Measurements from ENCODE around the gene SPRR2F. TPM values are rescaled to one million over a fixed set of nuclear protein-coding genes. Genes with fewer than 3 reads are reported as not detected.
"Not testable (repeated sequence)": the region's sequence is repeated elsewhere in the genome, so short reads cannot be mapped to it uniquely, and the experiment has no call there.

The SPRR2F gene
- total RNA-seq, 2 donors from 2014 or later = not detected

DNA sequence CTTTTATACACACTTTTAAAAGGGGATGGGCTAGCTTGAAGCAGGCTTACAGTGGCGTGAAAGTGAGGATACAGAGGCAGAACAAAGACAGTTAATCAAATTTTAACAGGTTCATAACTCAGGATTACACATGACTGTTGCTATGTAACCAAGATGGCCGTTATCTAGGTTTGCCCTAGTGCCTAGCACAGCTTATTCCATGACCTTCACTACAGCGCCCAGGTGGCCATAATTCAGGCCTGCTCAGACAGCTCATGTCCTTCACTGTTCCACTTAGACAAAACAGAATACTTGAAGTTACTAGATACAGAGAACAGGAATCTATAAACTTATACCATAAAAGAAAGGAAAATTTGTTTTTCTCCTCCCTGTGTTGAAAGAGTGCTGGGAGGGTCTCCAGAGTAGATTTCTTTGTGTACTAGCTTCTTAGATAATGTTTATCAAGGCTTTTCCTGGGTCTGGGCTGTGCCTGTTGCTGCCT is 6.2 kb upstream of the SPRR2F start:
- H3K4me3 Mint-ChIP-seq = no peak overlapping the region
- no peaks in the 10 kb centered on the region for H3K4me1 Mint-ChIP-seq (ENCODE audit: low read depth in 2 of 2)
- H3K27ac Mint-ChIP-seq = no peak overlapping the region
- DNase-seq (ENCODE audit: low spot score) (no peak), ATAC-seq (no peak)
- no peaks in the 10 kb centered on the region for H3K9me3 Mint-ChIP-seq
- peaks cover 31 to 41% of the 10 kb centered on the region in 2 donors for H3K27me3 Mint-ChIP-seq
- H3K36me3 Mint-ChIP-seq = no peaks in the 10 kb centered on the region

DNA sequence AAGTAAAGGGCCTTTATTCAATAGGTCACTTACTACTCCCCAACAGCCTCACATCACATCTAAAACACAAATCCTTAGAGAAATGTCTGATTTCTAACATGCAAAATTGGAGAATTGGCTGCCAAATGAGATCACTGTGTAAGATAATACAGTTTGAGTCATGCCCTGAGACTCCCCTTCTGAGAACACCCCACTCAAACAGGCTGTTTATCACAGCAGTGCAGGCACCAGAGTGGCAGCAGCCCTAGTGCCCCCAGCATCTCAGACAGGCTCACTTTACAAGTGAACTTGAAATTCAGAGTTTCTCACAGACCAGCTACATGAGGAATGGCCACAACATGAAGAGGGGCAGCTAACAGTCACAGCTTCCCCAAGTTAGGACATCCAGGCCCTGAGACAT is 1.9 kb upstream of the SPRR2F start:
- peaks cover 32 to 45% of the 10 kb centered on the region in 2 donors for H3K27me3 Mint-ChIP-seq
- not testable (repeated sequence) for H3K9me3 Mint-ChIP-seq; H3K27ac Mint-ChIP-seq; H3K4me1 Mint-ChIP-seq (ENCODE audit: low read depth in 2 of 2); H3K36me3 Mint-ChIP-seq; H3K4me3 Mint-ChIP-seq; ATAC-seq; DNase-seq (ENCODE audit: low spot score)

DNA sequence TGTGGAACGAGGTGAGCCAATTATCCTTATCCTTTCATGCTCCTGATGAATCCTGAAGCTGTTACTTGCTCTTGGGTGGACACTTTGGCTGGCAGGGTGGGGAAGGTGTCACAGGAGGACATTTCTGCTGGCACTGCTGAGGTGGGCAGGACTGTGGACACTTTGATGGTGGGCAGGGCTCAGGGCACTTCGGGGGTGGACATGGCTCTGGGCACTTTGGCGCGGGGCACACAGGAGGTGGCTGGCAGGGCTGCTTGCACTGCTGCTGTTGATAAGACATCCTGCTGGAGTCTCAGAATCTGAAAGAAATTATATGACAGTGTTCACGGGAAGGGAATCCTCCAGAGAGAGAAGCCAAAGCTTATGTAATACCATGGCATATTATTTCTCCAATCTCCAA is 862 bp downstream of the SPRR2F start:
- H3K36me3 Mint-ChIP-seq; H3K9me3 Mint-ChIP-seq; ATAC-seq; H3K4me1 Mint-ChIP-seq (ENCODE audit: low read depth in 2 of 2); H3K27ac Mint-ChIP-seq; H3K4me3 Mint-ChIP-seq; DNase-seq (ENCODE audit: low spot score): not testable (repeated sequence)
- peaks cover 23 to 43% of the 10 kb centered on the region in 2 donors for H3K27me3 Mint-ChIP-seq

DNA sequence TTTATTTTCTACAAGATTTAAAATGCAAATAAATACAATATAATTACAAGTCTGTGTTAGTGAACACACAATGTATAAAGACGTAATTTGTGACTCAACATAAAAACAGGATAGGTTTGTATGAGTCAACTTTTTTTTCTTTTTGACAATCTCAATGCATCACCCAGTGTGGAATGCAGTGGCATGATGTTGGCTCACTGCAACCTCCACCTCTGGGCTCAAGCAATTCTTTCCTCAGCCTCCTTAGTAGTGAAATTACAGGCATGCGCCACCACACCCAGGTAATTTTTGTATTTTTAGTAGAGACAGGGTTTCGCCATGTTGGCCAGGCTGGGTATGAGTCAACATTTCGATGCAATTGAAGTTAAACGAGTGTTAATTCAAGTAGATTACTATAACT is 13.1 kb downstream of the SPRR2F start:
- no peaks in the 10 kb centered on the region for H3K36me3 Mint-ChIP-seq
- H3K27me3 Mint-ChIP-seq = peaks cover 30 to 38% of the 10 kb centered on the region in 2 donors
- H3K4me3 Mint-ChIP-seq = no peak overlapping the region
- no peak overlapping the region for H3K27ac Mint-ChIP-seq
- H3K9me3 Mint-ChIP-seq = no peaks in the 10 kb centered on the region
- no peak for ATAC-seq
- no peaks in the 10 kb centered on the region for H3K4me1 Mint-ChIP-seq (ENCODE audit: low read depth in 2 of 2)
- no peak for DNase-seq (ENCODE audit: low spot score)

DNA sequence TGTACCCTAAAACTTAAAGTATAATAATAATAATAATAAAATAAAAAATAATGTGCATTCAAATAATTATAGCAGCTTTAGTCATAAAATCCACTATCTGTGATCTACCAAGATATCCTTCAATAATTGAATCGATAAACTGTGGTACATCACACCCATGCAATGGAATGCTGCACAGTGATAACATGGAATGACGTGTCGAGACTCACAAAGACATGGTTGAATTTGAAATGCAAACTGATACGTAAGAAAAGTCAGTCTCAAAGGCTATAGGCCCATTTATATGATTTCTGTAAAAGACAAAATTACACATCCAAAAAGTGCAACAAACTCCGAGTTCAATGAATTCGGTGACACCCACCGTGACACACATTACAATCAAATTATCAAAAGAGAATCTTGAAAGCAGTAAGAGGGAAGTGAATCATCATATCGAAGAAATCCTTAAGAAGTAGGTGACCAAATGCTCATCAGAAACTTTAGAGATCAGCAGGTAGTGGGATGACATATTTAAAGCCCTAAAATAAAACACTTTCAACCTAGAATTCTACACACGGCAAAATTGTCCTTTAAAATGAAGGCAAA is 13.8 kb downstream of the SPRR2F start:
- Mint-ChIP-seq H3K4me3 (no peak overlapping the region), H3K4me1 (ENCODE audit: low read depth in 2 of 2) (no peaks in the 10 kb centered on the region), H3K9me3 (no peaks in the 10 kb centered on the region), H3K27me3 (peaks cover 30 to 42% of the 10 kb centered on the region in 2 donors), H3K36me3 (no peaks in the 10 kb centered on the region), H3K27ac (no peak overlapping the region)
- ATAC-seq (no peak), DNase-seq (ENCODE audit: low spot score) (no peak)

DNA sequence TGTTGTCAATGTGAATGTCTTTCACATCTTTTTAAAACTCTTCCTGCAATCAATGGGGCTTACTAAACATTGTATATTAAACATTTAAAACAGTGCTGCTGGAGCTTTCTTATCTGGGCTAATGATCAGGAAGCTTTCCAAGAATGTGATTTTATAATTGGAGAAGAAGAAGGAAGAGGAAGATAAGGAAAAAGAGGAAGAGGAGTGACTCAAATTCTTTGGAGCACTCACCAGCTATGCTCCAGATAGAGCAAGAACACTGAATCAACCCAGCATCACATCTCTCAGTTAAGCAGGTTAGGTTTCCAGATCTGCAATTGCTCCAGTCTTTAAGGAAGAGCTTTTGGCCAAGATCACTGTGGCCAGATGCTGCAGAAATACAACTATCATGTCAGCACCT is 17.6 kb downstream of the SPRR2F start:
- Mint-ChIP-seq H3K4me3 (no peak overlapping the region), H3K4me1 (ENCODE audit: low read depth in 2 of 2) (no peaks in the 10 kb centered on the region), H3K27me3 (peaks cover 24 to 36% of the 10 kb centered on the region in 2 donors), H3K36me3 (no peaks in the 10 kb centered on the region), H3K27ac (no peak overlapping the region), H3K9me3 (no peaks in the 10 kb centered on the region)
- no peak for ATAC-seq
- DNase-seq (ENCODE audit: low spot score) = no peak

DNA sequence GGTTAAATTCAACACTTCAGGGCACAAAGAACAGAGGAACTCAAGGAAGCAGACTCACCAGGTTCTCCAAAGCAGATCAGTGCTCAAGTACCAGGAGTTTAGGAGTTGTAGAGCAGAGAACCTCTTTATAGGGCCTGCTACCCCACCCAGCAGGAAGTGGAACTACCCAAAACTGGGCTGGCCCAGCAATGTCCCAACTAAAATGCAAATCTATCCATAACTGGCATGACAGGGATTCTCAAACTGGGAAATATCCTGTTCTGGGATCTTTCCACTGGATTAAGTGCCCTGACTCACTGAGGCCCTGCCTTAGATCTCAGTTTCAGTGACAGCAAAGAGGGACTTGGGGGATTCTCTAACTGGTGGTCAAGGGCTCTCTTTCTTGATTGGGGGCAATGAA is 18.9 kb downstream of the SPRR2F start, which contains the start of gene SPRR2E:
TSS of gene SPRR2E (minus strand) at position 101 of the 400 bp plus-strand sequence. CDS start 775 bp downstream, outside the sequence.
- H3K27me3 Mint-ChIP-seq = peaks cover 21 to 35% of the 10 kb centered on the region in 2 donors
- H3K9me3 Mint-ChIP-seq = no peaks in the 10 kb centered on the region
- no peaks in the 10 kb centered on the region for H3K36me3 Mint-ChIP-seq
- ATAC-seq (no peak), DNase-seq (ENCODE audit: low spot score) (no peak)
- no peaks in the 10 kb centered on the region for H3K4me1 Mint-ChIP-seq (ENCODE audit: low read depth in 2 of 2)
- no peak within 1 kb of the TSS for H3K4me3 Mint-ChIP-seq
- H3K27ac Mint-ChIP-seq = no peak within 1 kb of the TSS

DNA sequence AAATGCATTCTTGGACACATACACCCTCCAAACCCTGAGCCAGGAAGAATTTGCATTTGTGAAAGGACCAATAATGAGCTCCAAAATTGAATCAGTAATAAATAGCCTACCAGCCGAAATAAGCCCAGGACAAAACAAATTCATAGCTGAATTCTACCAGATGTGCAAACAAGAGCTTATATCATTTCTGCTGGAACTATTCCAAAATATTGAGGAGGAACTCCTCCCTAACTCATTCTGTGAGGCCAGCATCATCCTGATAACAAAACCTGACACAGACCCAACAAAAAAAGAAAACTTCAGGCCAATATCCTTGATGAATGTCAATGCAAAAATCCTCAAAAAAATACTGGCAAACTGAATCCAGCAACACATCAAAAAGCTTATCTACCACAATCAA is 25.7 kb downstream of the SPRR2F start:
- H3K27me3 Mint-ChIP-seq = peaks cover 22 to 54% of the 10 kb centered on the region in 2 donors
- ATAC-seq = no peak
- H3K36me3 Mint-ChIP-seq = no peaks in the 10 kb centered on the region

DNA sequence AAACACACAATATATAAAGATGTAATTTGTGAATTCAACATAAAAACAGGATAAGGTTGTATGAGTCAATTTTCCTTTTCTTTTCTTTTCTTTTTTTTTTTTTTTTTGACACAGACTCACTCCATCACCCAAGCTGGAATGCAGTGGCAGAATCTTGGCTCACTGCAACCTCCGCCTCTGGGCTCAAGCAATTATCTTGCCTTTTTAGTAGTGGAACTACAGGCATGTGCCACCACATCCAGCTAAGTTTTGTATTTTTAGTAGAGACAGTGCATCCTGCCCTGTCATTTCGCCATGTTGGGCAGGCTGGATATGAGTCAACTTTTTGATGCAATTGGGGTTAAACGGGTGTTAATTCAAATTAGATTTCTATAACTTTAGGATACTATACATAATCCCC is 31.6 kb downstream of the SPRR2F start:
- Mint-ChIP-seq H3K4me1 (ENCODE audit: low read depth in 2 of 2) (no peaks in the 10 kb centered on the region), H3K9me3 (peaks cover 8% of the 10 kb centered on the region), H3K27me3 (peaks cover 15 to 33% of the 10 kb centered on the region in 2 donors), H3K36me3 (peaks cover 6% of the 10 kb centered on the region), H3K27ac (no peak overlapping the region), H3K4me3 (no peak overlapping the region)
- ATAC-seq (no peak), DNase-seq (ENCODE audit: low spot score) (no peak)

More for the DNA sequence above, 25.7 kb downstream of the SPRR2F start:
- Mint-ChIP-seq H3K4me3 (no peak overlapping the region), H3K27ac (no peak overlapping the region), H3K4me1 (ENCODE audit: low read depth in 2 of 2) (no peaks in the 10 kb centered on the region), H3K9me3 (no peaks in the 10 kb centered on the region)
- DNase-seq (ENCODE audit: low spot score) = no peak

DNA sequence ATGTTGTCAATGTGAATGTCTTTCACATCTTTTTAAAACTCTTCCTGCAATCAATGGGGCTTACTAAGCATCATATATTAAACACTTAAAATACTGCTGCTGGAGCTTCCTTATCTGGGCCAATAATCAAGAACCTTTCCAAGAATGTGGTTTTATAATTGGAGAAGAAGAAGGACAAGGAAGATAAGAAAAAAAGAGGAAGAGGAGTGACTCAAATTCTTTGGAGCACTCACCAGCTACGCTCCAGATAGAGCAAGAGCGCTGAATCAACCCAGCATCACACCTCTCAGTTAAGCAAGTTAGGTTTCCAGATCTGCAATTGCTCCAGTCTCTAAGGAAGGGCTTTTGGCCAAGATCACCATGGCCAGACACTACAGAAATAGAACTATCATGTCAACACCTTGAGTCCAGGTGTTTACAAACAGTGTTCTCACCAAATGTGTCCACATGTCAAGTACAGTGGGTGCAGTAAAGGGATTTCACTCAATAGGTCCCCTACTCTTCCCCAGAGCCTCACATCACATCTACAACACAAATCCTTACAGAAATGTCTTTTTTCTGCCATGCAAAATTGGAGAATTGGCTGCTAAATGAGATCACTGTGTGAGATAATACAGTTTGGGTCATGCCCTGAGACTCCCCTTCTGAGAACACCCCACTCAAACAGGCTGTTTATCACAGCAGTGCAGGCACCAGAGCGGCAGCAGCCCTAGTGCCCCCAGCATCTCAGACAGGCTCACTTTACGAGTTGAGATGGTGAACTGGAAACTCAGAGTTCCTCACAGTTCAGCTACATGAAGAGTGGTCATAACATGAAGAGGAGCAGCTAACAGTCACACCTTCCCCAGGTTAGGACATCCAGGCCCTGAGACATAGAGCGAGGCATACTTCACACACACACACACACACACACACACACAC is 40.2 kb downstream of the SPRR2F start:
- DNase-seq (ENCODE audit: low spot score) (no peak), ATAC-seq (no peak)
- Mint-ChIP-seq H3K9me3 (no peaks in the 10 kb centered on the region), H3K36me3 (no peaks in the 10 kb centered on the region), H3K4me1 (ENCODE audit: low read depth in 2 of 2) (no peaks in the 10 kb centered on the region), H3K27me3 (peaks cover 15 to 33% of the 10 kb centered on the region in 2 donors), H3K4me3 (no peak overlapping the region), H3K27ac (no peak overlapping the region)

DNA sequence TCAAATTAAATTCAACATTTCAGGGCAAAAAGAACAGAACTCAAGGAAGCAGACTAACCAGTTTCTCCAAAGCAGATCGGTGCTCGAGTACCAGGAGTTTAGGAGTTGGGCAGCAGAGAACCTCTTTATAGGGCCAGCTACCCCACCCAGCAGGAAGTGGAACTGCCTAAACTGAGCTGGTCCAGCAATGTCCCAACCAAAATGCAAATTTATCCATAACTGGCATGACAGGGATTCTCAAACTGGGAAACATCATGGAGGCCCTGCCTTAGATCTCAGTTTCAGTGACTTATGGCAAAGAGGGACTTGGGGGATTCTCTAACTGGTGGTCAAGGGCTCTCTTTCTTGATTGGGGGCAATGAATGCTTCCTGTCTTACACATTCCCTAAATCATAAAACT is 41.8 kb downstream of the SPRR2F start, which contains the start of gene SPRR2B:
TSS of gene SPRR2B (minus strand) at position 101 of the 400 bp plus-strand sequence. CDS start 772 bp downstream, outside the sequence.
- Mint-ChIP-seq H3K27me3 (peaks cover 22 to 40% of the 10 kb centered on the region in 2 donors), H3K4me3 (no peak within 1 kb of the TSS), H3K9me3 (no peaks in the 10 kb centered on the region), H3K27ac (no peak within 1 kb of the TSS), H3K36me3 (no peaks in the 10 kb centered on the region), H3K4me1 (ENCODE audit: low read depth in 2 of 2) (no peaks in the 10 kb centered on the region)
- ATAC-seq (no peak), DNase-seq (ENCODE audit: low spot score) (no peak)

DNA sequence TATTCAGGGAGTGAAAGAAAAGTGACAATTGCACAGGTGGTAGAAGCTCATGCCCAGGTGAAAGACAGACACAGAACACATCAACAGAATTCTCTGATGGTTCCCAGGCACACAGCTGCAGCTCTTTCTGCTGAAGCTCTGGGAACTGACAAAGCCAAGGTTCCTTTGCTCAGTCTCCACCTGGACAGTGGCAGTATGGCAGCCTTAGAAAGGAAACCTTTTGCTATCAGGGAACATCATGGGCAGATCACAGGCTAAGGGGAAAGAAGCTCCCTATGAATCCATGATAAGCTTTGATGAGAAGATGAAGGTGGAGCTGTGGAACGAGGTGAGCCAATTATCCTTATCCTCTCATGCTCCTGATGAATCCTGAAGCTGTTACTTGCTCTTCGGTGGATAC is 43.1 kb downstream of the SPRR2F start:
- Mint-ChIP-seq H3K36me3 (peaks cover 4% of the 10 kb centered on the region), H3K27ac (no peak overlapping the region), H3K4me1 (ENCODE audit: low read depth in 2 of 2) (no peaks in the 10 kb centered on the region), H3K27me3 (peaks cover 24 to 52% of the 10 kb centered on the region in 2 donors), H3K4me3 (no peak overlapping the region), H3K9me3 (no peaks in the 10 kb centered on the region)
- ATAC-seq (no peak), DNase-seq (ENCODE audit: low spot score) (no peak)

Measured in natural killer cell treated with Interleukin-12 subunit alpha and Interleukin-12 subunit beta and Interleukin-15 and Interleukin-18, amount 100 ng/mL, for 72 hours (primary cell).